Ishikawa (cell line): ENCODE measurements around the gene DOP1B.

Source experiments
- CREB1 ChIP-seq: IDR thresholded peaks from 2 replicates; pipeline ENCODE4 v1.6.1; 2012; ENCODE audit warnings: low read depth
- EP300 ChIP-seq: IDR thresholded peaks from 2 replicates; pipeline ENCODE4 v1.6.1; 2012; ENCODE audit warnings: borderline replicate concordance
- FOXM1 ChIP-seq: IDR thresholded peaks from 2 replicates; pipeline ENCODE4 v1.6.1; 2012; ENCODE audit warnings: low read depth, borderline replicate concordance
- RAD21 ChIP-seq: IDR thresholded peaks from 2 replicates; pipeline ENCODE4 v1.6.1; 2012; ENCODE audit warnings: low read depth
- REST ChIP-seq: IDR thresholded peaks from 2 replicates; pipeline ENCODE4 v1.6.1; 2012; ENCODE audit warnings: low read depth, mild to moderate bottlenecking
- TAF1 ChIP-seq: IDR thresholded peaks from 2 replicates; pipeline ENCODE4 v1.6.1; 2012; ENCODE audit warnings: low read depth, mild to moderate bottlenecking
- TEAD4 ChIP-seq: IDR thresholded peaks from 2 replicates; pipeline ENCODE4 v1.6.1; 2012
- YY1 ChIP-seq: IDR thresholded peaks from 2 replicates; pipeline ENCODE4 v1.6.1; 2012; ENCODE audit warnings: low read depth

- TF ChIP-seq EP300 (no peak), TEAD4 (no peak), TAF1 (no peak), RAD21 (no peak), FOXM1 (no peak), REST (no peak), YY1 (no peak), CREB1 (no peak)
These were observed 46.8 kb upstream of the DOP1B start for GRCh38 chr21:36109868-36110267.
